Esophagus squamous epithelium (tissue), 5 donors: ENCODE results near the gene PLIN5. TPM values are rescaled to one million over a fixed set of nuclear protein-coding genes. Genes with fewer than 3 reads are reported as not detected.

Experiments used
- DNase-seq: peaks from one replicate; lab custom pipeline; 2025; lab: John Stamatoyannopoulos, UW
- H3K27ac ChIP-seq, 4 donors: fragments of 200-600 bp; sonication (generic); one replicate each; pipeline ENCODE4 v1.5.1; 2016 to 2019; ENCODE audit warnings: mild to moderate bottlenecking in 1 of 4
- H3K27me3 ChIP-seq, 4 donors: fragments of 200-600 bp; sonication (generic); 1 replicate in 3 of 4; 2 replicates in 1 of 4; pipeline versions ENCODE4 v1.5.1 to v1.6.0; 2017 to 2021; ENCODE audit warnings: antibody characterized with exemption in 1 of 4
- H3K36me3 ChIP-seq, 3 donors: fragments of 200-600 bp; sonication (generic); one replicate each; pipeline ENCODE4 v1.5.1; 2016 to 2019
- H3K4me1 ChIP-seq, 3 donors: fragments of 200-600 bp; sonication (generic); one replicate each; pipeline ENCODE4 v1.5.1; 2017 to 2019
- H3K4me3 ChIP-seq, 4 donors: fragments of 200-600 bp; sonication (generic); 1 replicate in 3 of 4; 2 replicates in 1 of 4; pipeline ENCODE4 v1.5.1; 2016 to 2019; ENCODE audit warnings: mild to moderate bottlenecking in 2 of 4, moderate library complexity in 1 of 4
- H3K9me3 ChIP-seq, 3 donors: fragments of 200-600 bp; sonication (generic); one replicate each; pipeline ENCODE4 v1.5.1; 2016 to 2019
- CTCF ChIP-seq, 6 experiments: fragments of 450-650 bp in 4 of 6; fragments of 200-600 bp in 2 of 6; sonication (generic) in 2 of 6; IDR thresholded peaks; one replicate each; pipeline ENCODE4 v1.5.1; 2016 to 2019; ENCODE audit warnings: antibody characterized with exemption in 6 of 6, mild to moderate bottlenecking in 4 of 6, moderate library complexity in 4 of 6
- POLR2A ChIP-seq, 4 donors: fragments of 450-650 bp; IDR thresholded peaks; one replicate each; pipeline ENCODE4 v1.6.1; 2017; ENCODE audit warnings: antibody characterized with exemption in 4 of 4, mild to moderate bottlenecking in 4 of 4, moderate library complexity in 3 of 4
- WGBS, 2 donors: methylation state at CpG; one replicate each; pipeline ENCODE4 v1.1.5; 2018; 5-methylcytosine and 5-hydroxymethylcytosine counted together
- intact Hi-C: fragments of 100-400 bp; cut with DNase I; formaldehyde crosslinking; loops from one replicate; pipeline ENCODE4 v1.15.0; 2022
- total RNA-seq, 4 donors: library from RNA; depleted of rRNA; stranded (reverse); fragments of >200 nt; gene quantifications; one replicate each; pipeline ENCODE4 v1.1.0, GENCODE V29; 2016
- donor health status: DM: yes; HTN: yes; CAD: no.

The PLIN5 gene
- total RNA-seq, 4 donors from 2014 or later = 1.9 to 12.9 (median 5.2) TPM

- no peaks in the 10 kb centered on the region for H3K27me3 ChIP-seq
- TF ChIP-seq POLR2A (IDR thresholded peaks at IDR 0.05) (no peak), CTCF (IDR thresholded peaks at IDR 0.05) (no peak)
- peaks cover 22 to 92% (median 33%) of the 10 kb centered on the region in 3 donors for H3K36me3 ChIP-seq
- H3K9me3 ChIP-seq = no peaks in the 10 kb centered on the region
- DNase-seq = no peak
- intact Hi-C loops = no loop called here
- H3K4me1 ChIP-seq = no peaks in the 10 kb centered on the region
- 100% methylated on average over 2 to 3 of the region's 3 CpGs for WGBS, 2 donors
- no peak overlapping the region for H3K27ac ChIP-seq
- H3K4me3 ChIP-seq = no peak overlapping the region
These were observed 42.5 kb downstream of the PLIN5 start for GRCh38 chr19:4492337-4493103.

GRCh38 chr19:4491446-4491845, 43.6 kb downstream of the PLIN5 start:
- TF ChIP-seq POLR2A (IDR thresholded peaks at IDR 0.05) (no peak), CTCF (IDR thresholded peaks at IDR 0.05) (no peak)
- Histone ChIP-seq H3K9me3 (no peaks in the 10 kb centered on the region), H3K27me3 (no peaks in the 10 kb centered on the region), H3K4me3 (no peak overlapping the region), H3K36me3 (peaks cover 22 to 92% (median 32%) of the 10 kb centered on the region in 3 donors), H3K4me1 (no peaks in the 10 kb centered on the region), H3K27ac (no peak overlapping the region)
- intact Hi-C loops = no loop called here
- 80 to 96% methylated on average over 4 to 5 of the region's 21 CpGs for WGBS, 2 donors
- DNase-seq = no peak

GRCh38 chr19:4488496-4488895, 46.5 kb downstream of the PLIN5 start:
- Histone ChIP-seq H3K4me1 (no peaks in the 10 kb centered on the region), H3K27me3 (no peaks in the 10 kb centered on the region), H3K4me3 (no peak overlapping the region), H3K36me3 (peaks cover 9 to 78% (median 11%) of the 10 kb centered on the region in 3 donors), H3K27ac (no peak overlapping the region), H3K9me3 (no peaks in the 10 kb centered on the region)
- no peak for TF ChIP-seq POLR2A (IDR thresholded peaks at IDR 0.05)
- no peak for TF ChIP-seq CTCF (IDR thresholded peaks at IDR 0.05)
- WGBS, 2 donors = 91 to 97% methylated on average over 11 to 21 of the region's 29 CpGs
- intact Hi-C loops = no loop called here
- no peak for DNase-seq

GRCh38 chr19:4487572-4487971, 47.5 kb downstream of the PLIN5 start:
- DNase-seq = no peak
- Histone ChIP-seq H3K4me3 (no peak overlapping the region), H3K36me3 (peaks cover 4 to 84% (median 9%) of the 10 kb centered on the region in 3 donors), H3K4me1 (no peaks in the 10 kb centered on the region), H3K27me3 (no peaks in the 10 kb centered on the region), H3K9me3 (no peaks in the 10 kb centered on the region), H3K27ac (no peak overlapping the region)
- intact Hi-C loops = no loop called here
- WGBS, 2 donors = 85 to 90% methylated on average over 9 to 10 of the region's 11 CpGs
- TF ChIP-seq CTCF (IDR thresholded peaks at IDR 0.05) (no peak), POLR2A (IDR thresholded peaks at IDR 0.05) (no peak)

GRCh38 chr19:4483385-4483784, 51.6 kb downstream of the PLIN5 start:
- intact Hi-C loops = no loop called here
- Histone ChIP-seq H3K9me3 (no peaks in the 10 kb centered on the region), H3K27me3 (no peaks in the 10 kb centered on the region), H3K4me3 (no peak overlapping the region), H3K4me1 (no peaks in the 10 kb centered on the region), H3K27ac (no peak overlapping the region), H3K36me3 (peaks cover 3 to 82% (median 6%) of the 10 kb centered on the region in 3 donors)
- WGBS, 2 donors = 88 to 91% methylated on average over 17 to 19 of the region's 19 CpGs
- no peak for TF ChIP-seq POLR2A (IDR thresholded peaks at IDR 0.05)
- DNase-seq = no peak
